ENCODE measurements around the gene NUP214.

GRCh38 chr9:131272212-131272611 is 146.8 kb downstream of the NUP214 start:
- TF ChIP-seq CTCF (IDR thresholded peaks at IDR 0.05) (no peak), ZFX (IDR thresholded peaks at IDR 0.05; ENCODE audit: borderline replicate concordance) (no peak)
